Measurements from ENCODE around the gene MMGT1. TPM values are rescaled to one million over a fixed set of nuclear protein-coding genes. Genes with fewer than 3 reads are reported as not detected.

MMGT1 gene
- 10 to 100 TPM; 23.6 to 27.2 TPM for total RNA-seq
- long read RNA-seq, transcript MMGT1-201 (4 exons, 3,738 nt): major isoform, 11 of 13 reads
- long read RNA-seq, partial matches to known transcripts: 0 of 13 reads
- long read RNA-seq, other reads (novel, unspliced or antisense): 2 of 13 reads

DNA sequence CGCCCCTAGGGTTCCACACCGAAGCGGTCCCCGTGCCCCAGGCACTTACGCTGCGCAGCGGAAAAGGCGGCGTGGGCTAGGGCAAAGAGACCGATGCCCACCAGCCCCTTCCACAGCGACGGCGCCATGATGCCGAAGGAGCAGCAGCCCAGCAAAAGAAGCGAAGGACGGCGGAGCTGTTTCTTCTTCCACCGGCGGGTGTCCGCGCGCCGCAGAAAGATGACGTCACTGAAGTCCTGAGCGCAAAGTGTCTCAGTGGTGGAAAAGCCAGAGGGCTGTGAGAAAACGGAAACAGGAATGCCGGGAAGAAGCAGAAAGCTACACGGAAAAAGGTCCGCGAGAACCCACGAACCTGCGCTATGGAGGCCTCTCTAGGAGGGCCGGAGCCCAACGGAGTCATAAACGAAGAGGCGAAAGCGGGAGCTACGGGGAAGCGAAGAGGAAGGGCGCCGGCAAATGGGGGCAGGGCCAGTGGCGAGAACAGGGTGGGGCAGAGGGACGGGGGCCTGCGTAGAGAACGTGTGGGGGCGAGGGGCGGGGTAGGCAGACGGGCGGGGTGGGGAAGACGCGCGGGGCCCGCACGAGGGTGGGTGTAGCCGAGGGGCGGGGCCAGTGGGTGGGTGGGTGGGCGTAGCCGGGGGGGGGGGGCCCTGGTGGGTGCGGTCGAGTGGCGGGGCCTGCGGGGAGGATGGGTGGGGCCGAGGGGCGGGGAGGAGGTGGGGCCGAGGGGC, at the start of gene MMGT1:
Gene MMGT1 (minus strand): TSS at position 441 of the 731 bp plus-strand sequence. CDS start 313 bp downstream, at position 128.
- peak; percentile 82 for ATAC-seq
- intact Hi-C loops (cut with DNase I, micrococcal nuclease): no loop called here
- DNase-seq: peak; percentile 85 to 87

GRCh38 chrX:136021903-136022302, 48.1 kb upstream of the MMGT1 start:
- ATAC-seq (no peak), DNase-seq (no peak)
- intact Hi-C loops (cut with DNase I, micrococcal nuclease): loop anchor here in 1 of 2 donors (10.0 kb wide), 1 partner anchor 193 kb away; no protein-coding TSS in a partner anchor

- no peak for ATAC-seq
- intact Hi-C loops (cut with DNase I, micrococcal nuclease): loop anchor here in 1 of 2 donors (10.0 kb wide), 1 partner anchor 194 kb away; no protein-coding TSS in a partner anchor
- DNase-seq: no peak
These were observed 47.4 kb upstream of the MMGT1 start for GRCh38 chrX:136021160-136021559.

DNA sequence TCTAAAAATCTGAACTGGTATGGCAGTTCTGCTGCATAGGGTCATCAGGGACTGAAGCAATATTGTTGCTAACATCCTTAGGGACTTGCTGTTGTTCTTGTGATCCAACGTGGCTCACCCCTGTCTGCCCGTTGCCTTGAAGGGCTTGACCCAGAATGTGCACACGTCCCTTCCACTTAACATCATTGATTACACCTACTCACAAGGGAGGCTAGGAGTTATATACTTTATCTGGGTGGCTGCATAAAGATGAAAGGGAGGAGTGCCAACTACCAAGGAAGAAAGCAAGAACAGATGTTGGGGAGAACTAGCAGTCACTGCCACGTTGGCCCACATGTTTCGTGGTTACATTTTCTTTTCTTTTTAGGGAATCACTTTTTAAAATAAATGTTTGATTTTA, 45.4 kb upstream of the MMGT1 start:
- ATAC-seq (no peak), DNase-seq (no peak)
- intact Hi-C loops (cut with DNase I, micrococcal nuclease): no loop called here

- ATAC-seq: no peak
- intact Hi-C loops (cut with DNase I, micrococcal nuclease): no loop called here
- DNase-seq: no peak
These were observed 43.1 kb upstream of the MMGT1 start for GRCh38 chrX:136016881-136017280.

- DNase-seq (no peak), ATAC-seq (no peak)
- intact Hi-C loops (cut with DNase I, micrococcal nuclease): no loop called here
These were observed 41.2 kb upstream of the MMGT1 start for GRCh38 chrX:136015016-136015415.

DNA sequence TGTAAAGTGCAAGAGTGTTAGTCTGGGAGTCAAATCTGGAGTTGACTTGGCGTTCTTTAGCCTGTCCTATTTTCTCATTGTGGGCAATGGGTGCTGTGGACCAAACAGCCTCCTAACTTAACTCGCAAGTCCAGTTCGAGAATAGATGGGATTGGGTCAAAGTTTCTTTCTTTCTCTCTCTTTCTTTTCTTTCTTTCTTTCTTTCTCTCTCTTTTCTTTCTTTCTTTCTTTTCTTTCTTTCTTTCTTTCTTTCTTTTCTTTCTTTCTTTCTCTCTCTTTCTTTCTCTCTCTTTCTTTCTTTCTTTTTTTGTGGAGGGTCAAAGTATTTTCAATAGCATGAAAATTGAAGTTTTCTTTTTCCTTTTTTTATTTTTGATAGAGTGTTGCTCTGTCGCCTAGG, 14.5 kb upstream of the MMGT1 start:
- intact Hi-C loops (cut with DNase I, micrococcal nuclease): no loop called here
- ATAC-seq (no peak), DNase-seq (no peak)

DNA sequence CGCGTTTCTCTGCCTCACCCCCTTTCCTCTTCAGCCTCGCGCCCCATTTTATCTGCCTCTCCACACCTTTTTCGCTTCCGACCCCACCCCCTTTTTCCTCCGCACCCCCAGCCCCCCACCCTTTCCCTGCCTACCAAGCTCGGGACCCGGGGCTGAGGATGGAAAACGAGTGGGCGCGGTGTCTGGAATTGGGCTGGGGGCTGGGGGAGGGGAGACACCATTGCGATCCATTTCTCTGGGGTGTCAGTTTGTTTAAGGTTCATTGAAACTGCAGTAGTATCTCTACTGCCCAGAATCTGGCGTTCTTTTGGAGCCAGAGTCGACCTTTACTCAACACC, 12.2 kb upstream of the MMGT1 start:
- intact Hi-C loops (cut with DNase I, micrococcal nuclease): no loop called here
- ATAC-seq: peak; percentile 29
- DNase-seq: no peak

DNA sequence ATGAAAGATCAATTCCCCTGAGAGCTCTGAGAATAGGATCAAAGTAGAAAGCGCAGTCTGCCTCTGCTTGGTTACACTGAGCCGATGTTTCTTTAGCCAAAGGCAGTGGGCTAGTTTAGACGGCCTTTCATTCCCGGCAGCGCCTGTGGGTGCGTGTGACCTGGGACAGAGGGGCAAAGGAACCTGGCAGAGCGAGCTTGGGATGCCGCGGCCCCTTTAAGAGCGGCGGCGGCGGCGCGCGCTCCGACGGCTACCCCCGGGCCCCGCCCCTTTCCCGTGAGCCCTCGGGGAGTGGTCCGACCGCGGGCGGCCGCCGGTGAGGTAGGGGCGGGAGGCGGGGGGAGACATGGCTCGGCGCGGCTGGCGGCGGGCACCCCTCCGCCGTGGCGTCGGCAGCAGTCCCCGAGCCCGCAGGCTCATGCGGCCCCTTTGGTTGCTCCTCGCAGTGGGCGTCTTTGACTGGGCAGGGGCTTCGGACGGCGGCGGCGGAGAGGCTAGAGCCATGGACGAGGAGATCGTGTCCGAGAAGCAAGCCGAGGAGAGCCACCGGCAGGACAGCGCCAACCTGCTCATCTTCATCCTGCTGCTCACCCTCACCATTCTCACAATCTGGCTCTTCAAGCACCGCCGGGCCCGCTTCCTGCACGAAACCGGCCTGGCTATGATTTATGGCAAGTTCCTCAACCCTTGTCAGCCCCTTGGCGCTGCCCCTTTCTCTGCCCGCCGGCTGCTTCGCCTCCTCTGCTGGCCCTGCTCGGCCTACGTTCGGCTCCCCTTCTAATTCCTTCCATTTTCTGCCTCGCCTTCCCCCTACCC, 11.6 kb upstream of the MMGT1 start, which contains the start of gene SLC9A6:
Gene SLC9A6 (plus strand): TSS at position 279 of the 816 bp plus-strand sequence. CDS start 224 bp downstream, at position 503.
- intact Hi-C loops (cut with DNase I, micrococcal nuclease): no loop called here
- ATAC-seq (peak; percentile 96), DNase-seq (peak; percentile 72 to 83)

- no peak for DNase-seq
- intact Hi-C loops (cut with DNase I, micrococcal nuclease): no loop called here
- peak; percentile 22 for ATAC-seq
These were observed 11.0 kb upstream of the MMGT1 start for GRCh38 chrX:135984791-135985156.

GRCh38 chrX:135984256-135984655, 10.5 kb upstream of the MMGT1 start:
- no peak for ATAC-seq
- intact Hi-C loops (cut with DNase I, micrococcal nuclease): no loop called here
- no peak for DNase-seq

- DNase-seq (no peak), ATAC-seq (no peak)
- intact Hi-C loops (cut with DNase I, micrococcal nuclease): no loop called here
These were observed 9.1 kb upstream of the MMGT1 start for GRCh38 chrX:135982860-135983259.

- intact Hi-C loops (cut with DNase I, micrococcal nuclease): no loop called here
- DNase-seq: no peak
These were observed 7.9 kb upstream of the MMGT1 start for GRCh38 chrX:135981668-135982067.

GRCh38 chrX:135981010-135981409, 7.2 kb upstream of the MMGT1 start:
- no peak for ATAC-seq
- intact Hi-C loops (cut with DNase I, micrococcal nuclease): no loop called here
- DNase-seq: no peak

More at GRCh38 chrX:135981668-135982067, 7.9 kb upstream of the MMGT1 start:
- no peak for ATAC-seq

- DNase-seq (no peak), ATAC-seq (no peak)
- intact Hi-C loops (cut with DNase I, micrococcal nuclease): no loop called here
These were observed 3.8 kb upstream of the MMGT1 start for GRCh38 chrX:135977611-135978010.

GRCh38 chrX:135975421-135975820, 1.6 kb upstream of the MMGT1 start:
- no peak for ATAC-seq

DNA sequence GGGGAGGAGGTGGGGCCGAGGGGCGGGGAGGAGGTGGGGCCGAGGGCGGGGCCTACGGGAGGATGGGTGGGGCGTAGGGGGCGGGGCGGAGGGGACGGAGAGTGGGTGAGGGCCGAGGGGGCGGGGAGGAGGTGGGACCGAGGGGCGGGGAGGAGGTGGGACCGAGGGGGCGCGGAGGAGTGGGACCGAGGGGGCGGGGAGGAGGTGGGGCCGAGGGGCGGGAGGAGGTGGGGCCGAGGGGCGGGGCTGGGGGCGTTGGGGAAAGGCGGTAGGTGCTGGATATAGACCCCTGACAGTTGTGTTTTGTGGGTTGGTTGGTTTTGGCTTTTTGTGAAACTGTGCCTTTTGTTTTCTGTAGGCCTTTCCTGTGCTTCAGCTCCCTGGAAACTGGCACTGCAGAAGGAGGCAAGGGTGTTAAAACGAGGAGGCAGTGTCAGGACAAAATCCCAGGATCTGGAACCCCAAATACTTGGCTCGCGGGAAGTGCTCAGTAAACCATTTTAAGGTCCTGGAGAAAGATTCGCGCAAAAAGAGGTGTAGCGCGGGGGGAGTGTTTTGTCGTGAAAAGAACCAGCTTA, 580 bp upstream of the MMGT1 start:
- intact Hi-C loops (cut with DNase I, micrococcal nuclease): no loop called here
- ATAC-seq (peak; percentile 57), DNase-seq (peak; percentile 69 to 77)

More at GRCh38 chrX:135975421-135975820, 1.6 kb upstream of the MMGT1 start:
- DNase-seq: no peak
- intact Hi-C loops (cut with DNase I, micrococcal nuclease): no loop called here

- intact Hi-C loops (cut with DNase I, micrococcal nuclease): no loop called here
- ATAC-seq (peak; percentile 64), DNase-seq (peak in 1 of 2 donors; percentile 10)
These were observed 702 bp downstream of the MMGT1 start for GRCh38 chrX:135973025-135973547.

GRCh38 chrX:135951291-135951690, 22.5 kb downstream of the MMGT1 start:
- no peak for ATAC-seq
- intact Hi-C loops (cut with DNase I, micrococcal nuclease): no loop called here
- no peak for DNase-seq
